GM21360 (cell line): ENCODE measurements around the gene DDX25.
"Not testable (repeated sequence)": the region's sequence is repeated elsewhere in the genome, so short reads cannot be mapped to it uniquely, and the experiment has no call there.

Experiments used
- ATAC-seq: cut with Tn5 transposase; IDR thresholded peaks from one replicate; pipeline ENCODE4 v1.9.1; 2021; ENCODE audit warnings: mild to moderate bottlenecking, moderate library complexity; ENCODE audit not compliant: unreplicated experiment

Gene DDX25

GRCh38 chr11:125902927-125903710, 1.2 kb upstream of the DDX25 start, which contains the start of gene PUS3:
TSS of gene PUS3 (minus strand) at chr11:125903206. CDS start at chr11:125896284, 6,922 bp downstream.
- ATAC-seq = peak; percentile 96

- ATAC-seq = no peak
Measured at GRCh38 chr11:125904678-125905077, 370 bp downstream of the DDX25 start.

- ATAC-seq = no peak
Measured at GRCh38 chr11:125910226-125910849, 6.0 kb downstream of the DDX25 start.

- not testable (repeated sequence) for ATAC-seq
Measured at GRCh38 chr11:125914601-125915000, 10.3 kb downstream of the DDX25 start.

GRCh38 chr11:125916683-125917347, 12.5 kb downstream of the DDX25 start:
- no peak for ATAC-seq

- no peak for ATAC-seq
Measured at GRCh38 chr11:125918140-125918840, 14.0 kb downstream of the DDX25 start.

- ATAC-seq = no peak
Measured at GRCh38 chr11:125921042-125921441, 16.7 kb downstream of the DDX25 start.

GRCh38 chr11:125922156-125922555, 17.8 kb downstream of the DDX25 start:
- ATAC-seq = no peak

GRCh38 chr11:125923012-125923579, 18.8 kb downstream of the DDX25 start:
- ATAC-seq = peak; percentile 52

- ATAC-seq = no peak
Measured at GRCh38 chr11:125923633-125924032, 19.3 kb downstream of the DDX25 start.

GRCh38 chr11:125924384-125925007, 20.2 kb downstream of the DDX25 start:
- no peak for ATAC-seq

GRCh38 chr11:125925247-125925740, 21.0 kb downstream of the DDX25 start:
- ATAC-seq = no peak

GRCh38 chr11:125925804-125926203, 21.5 kb downstream of the DDX25 start:
- no peak for ATAC-seq

GRCh38 chr11:125926682-125927081, 22.4 kb downstream of the DDX25 start:
- ATAC-seq = no peak

GRCh38 chr11:125929445-125930075, 25.3 kb downstream of the DDX25 start:
- no peak for ATAC-seq

- no peak for ATAC-seq
Measured at GRCh38 chr11:125930076-125930450, 25.8 kb downstream of the DDX25 start.

- ATAC-seq = no peak
Measured at GRCh38 chr11:125931116-125931515, 26.8 kb downstream of the DDX25 start.

- ATAC-seq = no peak
Measured at GRCh38 chr11:125931668-125932067, 27.4 kb downstream of the DDX25 start.

- no peak for ATAC-seq
Measured at GRCh38 chr11:125932301-125932700, 28.0 kb downstream of the DDX25 start.
